ENCODE data around the gene HES7.
"Not testable (repeated sequence)": the region's sequence is repeated elsewhere in the genome, so short reads cannot be mapped to it uniquely, and the experiment has no call there.

Gene HES7

DNA sequence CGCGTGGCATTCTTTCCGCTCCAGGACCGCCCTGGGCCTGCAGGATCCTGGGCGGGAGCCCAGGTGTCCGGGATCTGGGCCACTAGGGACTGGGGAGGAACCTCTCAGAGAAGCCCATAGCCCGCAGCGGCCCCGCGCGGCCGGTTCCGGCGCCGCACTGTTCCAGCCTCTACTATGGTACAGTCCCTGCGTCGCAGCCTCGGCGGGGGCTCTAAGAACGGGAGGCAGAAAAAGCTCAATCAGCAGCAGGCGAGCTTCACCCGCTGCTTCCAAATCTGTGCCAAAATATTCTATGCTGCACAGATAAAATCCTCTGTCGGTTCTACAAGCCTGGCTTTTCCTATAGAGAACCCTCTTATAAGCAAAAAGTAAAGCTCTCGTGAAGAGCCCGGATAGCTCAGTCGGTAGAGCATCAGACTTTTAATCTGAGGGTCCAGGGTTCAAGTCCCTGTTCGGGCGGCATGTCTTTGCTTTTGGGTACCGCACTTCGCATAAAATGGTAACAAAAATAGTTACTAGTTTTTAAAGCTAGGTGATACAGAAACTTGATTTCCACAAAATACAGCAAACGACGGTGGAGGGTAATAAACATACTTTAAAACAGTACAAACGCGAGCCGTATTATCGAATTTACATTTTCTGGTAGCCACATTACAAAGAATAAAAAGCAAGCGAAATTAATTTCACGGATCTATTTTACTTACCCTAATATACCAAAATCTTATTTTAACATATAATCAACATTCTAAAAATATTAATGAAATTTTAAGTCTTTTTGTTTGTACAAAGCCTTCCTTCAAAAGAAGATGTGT is 4.9 kb downstream of the HES7 start:
- no peaks in the 10 kb centered on the region for H3K9me3 Mint-ChIP-seq

DNA sequence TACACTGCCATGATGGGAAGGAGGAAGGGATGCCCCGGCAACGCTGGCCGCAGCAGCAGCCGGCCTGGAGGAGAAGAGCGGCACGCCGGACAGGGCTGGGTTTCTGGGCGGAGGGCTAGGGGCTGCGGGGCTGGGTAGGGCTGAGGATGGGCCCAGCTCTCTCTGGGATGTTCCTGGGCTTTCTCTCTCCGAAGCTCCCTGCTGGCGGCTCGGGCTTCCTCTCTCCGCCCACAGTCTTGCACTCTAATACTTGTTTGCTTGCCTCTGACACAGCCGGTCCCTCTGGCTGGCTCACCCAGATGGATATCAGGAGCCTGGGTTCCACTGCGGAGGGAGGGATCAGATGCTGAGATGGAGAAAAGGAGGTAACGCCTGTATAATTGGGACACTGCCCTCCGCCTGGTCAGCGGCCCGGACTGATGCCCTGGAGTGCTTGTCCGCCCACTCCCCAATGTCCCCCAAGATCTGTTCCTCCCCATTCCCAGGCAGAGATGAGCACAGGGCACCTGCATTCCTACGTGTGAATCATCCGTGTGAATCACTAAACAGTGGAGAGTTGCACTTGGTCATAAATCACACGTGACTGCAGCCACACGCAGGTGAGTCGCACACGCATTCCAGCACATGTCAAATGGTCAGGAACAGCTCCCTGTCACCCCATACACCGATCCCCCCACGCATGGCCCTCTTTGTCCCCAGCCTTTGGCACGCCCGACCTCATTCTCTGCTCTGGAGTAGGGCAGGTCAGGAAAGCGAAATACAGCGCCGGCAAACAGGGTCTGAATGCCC is 5.7 kb downstream of the HES7 start, which contains the start of gene ALOXE3:
Gene ALOXE3, minus strand, starts transcription at position 535 of the 789 bp plus-strand sequence. Its CDS starts 524 bp downstream, at position 11.
- Mint-ChIP-seq H3K36me3 (peaks cover 4% of the 10 kb centered on the region), H3K27ac (peak within 1 kb of the TSS; percentile 94), H3K4me1 (peaks cover 51% of the 10 kb centered on the region), H3K9me3 (no peaks in the 10 kb centered on the region), H3K27me3 (peaks cover 91% of the 10 kb centered on the region), H3K4me3 (peak within 1 kb of the TSS; percentile 86)
- DNase-seq: no peak
- CTCF ChIA-PET: interaction anchor here (1.0 to 3.3 kb wide), 13 partner anchors 8 to 128 kb away, joined by 3 to 38 read pairs (median 9); no protein-coding TSS in a partner anchor

More for the DNA sequence above, 4.9 kb downstream of the HES7 start:
- DNase-seq: peak; percentile 89
- H3K27me3 Mint-ChIP-seq: peaks cover 91% of the 10 kb centered on the region
- H3K36me3 Mint-ChIP-seq: peaks cover 4% of the 10 kb centered on the region
- peak overlapping the region; percentile 94 for H3K27ac Mint-ChIP-seq
- CTCF ChIA-PET: interaction anchor here (0.7 to 3.3 kb wide), 33 partner anchors 8 to 258 kb away, joined by 3 to 38 read pairs (median 4); partner anchors contain the start of genes CTC1 and KRABD2
- H3K4me1 Mint-ChIP-seq: peaks cover 59% of the 10 kb centered on the region
- peak overlapping the region; percentile 86 for H3K4me3 Mint-ChIP-seq

DNA sequence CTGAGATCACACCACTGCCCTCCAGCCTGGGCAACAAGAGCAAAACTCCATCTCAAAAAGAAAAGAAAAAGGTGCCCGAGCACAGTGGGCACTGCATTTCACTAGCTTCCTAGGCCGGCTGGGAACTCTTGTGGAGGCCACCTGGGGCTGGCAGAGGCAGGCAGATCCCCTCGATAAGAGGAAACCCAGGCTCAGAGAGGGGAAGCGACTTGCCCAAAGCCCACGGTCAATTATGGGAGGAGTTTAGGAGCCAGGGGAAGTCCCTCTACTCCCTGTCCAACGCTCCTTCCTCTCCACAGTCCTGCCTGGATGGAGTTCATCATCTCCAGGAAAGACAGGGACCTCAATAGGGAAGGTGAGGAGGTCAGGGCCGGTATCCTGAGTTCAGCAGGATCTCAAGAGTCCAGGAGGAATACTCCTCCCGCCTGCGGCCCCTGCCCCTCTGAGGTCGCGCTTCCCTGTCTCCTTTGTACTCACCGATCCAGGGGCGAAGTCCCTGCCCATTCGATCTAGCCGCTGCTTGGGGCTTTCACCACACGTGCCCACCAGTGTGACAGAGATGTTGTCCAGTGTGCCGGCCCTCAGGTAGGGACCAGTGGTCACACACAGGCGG is 6.4 kb downstream of the HES7 start:
- CTCF ChIA-PET: interaction anchor here (0.7 to 3.3 kb wide), 5 partner anchors 10 to 184 kb away, joined by 3 to 38 read pairs (median 7); no protein-coding TSS in a partner anchor
- Mint-ChIP-seq H3K4me1 (peaks cover 46% of the 10 kb centered on the region), H3K27ac (no peak overlapping the region), H3K4me3 (peak overlapping the region; percentile 86), H3K36me3 (peaks cover 4% of the 10 kb centered on the region), H3K27me3 (peaks cover 89% of the 10 kb centered on the region), H3K9me3 (no peaks in the 10 kb centered on the region)
- no peak for DNase-seq

DNA sequence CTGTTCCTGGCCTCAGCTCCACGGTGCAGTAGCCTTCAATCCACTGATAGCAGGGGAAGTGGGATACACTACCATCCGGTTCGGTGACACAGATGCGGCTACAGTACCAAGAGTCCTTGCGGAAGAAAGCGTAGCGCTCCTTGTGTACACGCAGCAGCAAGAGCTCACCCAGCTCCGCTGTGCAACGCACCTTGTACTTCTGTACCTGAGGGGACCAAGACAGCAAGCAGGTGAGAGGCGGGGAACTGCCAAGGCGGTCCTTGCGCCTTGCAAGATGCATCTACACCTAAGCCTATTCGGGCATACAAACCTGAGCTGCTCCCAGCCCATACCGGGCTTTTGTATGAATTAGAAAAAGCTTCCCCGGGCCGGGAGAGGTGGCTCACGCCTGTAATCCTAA is 7.1 kb downstream of the HES7 start:
- no peak for DNase-seq
- H3K4me3 Mint-ChIP-seq: no peak overlapping the region
- H3K9me3 Mint-ChIP-seq: no peaks in the 10 kb centered on the region
- H3K4me1 Mint-ChIP-seq: peaks cover 40% of the 10 kb centered on the region
- H3K27me3 Mint-ChIP-seq: peaks cover 89% of the 10 kb centered on the region
- H3K27ac Mint-ChIP-seq: no peak overlapping the region
- peaks cover 4% of the 10 kb centered on the region for H3K36me3 Mint-ChIP-seq
- CTCF ChIA-PET: interaction anchor here (0.7 to 3.3 kb wide), 7 partner anchors 22 to 184 kb away, joined by 3 to 38 read pairs (median 3); no protein-coding TSS in a partner anchor

DNA sequence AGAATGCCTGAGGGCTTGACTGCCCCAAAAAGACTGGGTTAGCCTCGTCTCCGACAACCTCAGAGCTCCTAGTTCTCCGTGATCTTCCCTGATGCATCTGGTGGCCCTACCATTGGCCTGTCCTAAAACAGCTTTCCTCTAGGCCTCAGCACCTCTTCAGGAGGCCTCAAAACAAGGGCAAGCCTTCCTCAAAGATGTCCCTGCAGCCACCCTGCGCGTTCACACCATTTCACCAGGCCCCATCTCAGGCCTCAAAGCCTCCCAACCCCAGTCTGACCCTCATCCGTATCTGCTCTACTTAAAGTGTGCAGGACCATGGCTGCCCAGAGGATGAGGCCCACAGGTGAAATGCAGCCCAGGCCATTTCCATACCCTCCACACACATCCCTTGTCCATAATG is 13.0 kb downstream of the HES7 start:
- H3K4me1 Mint-ChIP-seq: peaks cover 2% of the 10 kb centered on the region
- H3K27me3 Mint-ChIP-seq: peaks cover 88% of the 10 kb centered on the region
- H3K4me3 Mint-ChIP-seq: no peak overlapping the region
- no peaks in the 10 kb centered on the region for H3K36me3 Mint-ChIP-seq
- H3K9me3 Mint-ChIP-seq: no peaks in the 10 kb centered on the region
- CTCF ChIA-PET: interaction anchor here (0.7 to 11.2 kb wide), 22 partner anchors 8 to 217 kb away, joined by 3 to 113 read pairs (median 3); partner anchors contain the start of gene ALOXE3
- DNase-seq: no peak
- no peak overlapping the region for H3K27ac Mint-ChIP-seq

DNA sequence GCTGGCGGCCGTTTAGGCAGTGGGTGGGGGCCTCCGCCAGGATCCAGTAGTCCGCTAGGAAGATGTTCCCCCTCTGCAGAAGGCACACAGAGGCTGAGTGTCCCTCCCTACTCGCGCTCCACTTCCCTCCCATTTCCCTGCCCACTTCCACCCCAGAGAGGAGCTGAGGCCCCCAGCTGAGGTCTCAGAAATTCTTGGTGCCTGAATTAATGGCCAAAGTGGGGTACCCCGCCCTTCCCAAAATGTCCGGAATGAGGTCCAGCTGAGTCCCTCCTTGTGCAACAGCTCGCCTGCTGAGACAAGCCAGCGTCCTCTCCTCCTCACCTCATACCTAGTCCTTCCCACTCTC is 13.5 kb downstream of the HES7 start:
- DNase-seq: no peak
- Mint-ChIP-seq H3K9me3 (no peaks in the 10 kb centered on the region), H3K27ac (no peak overlapping the region), H3K4me3 (peak overlapping the region; percentile 47), H3K4me1 (peaks cover 2% of the 10 kb centered on the region), H3K27me3 (peaks cover 85% of the 10 kb centered on the region), H3K36me3 (no peaks in the 10 kb centered on the region)
- CTCF ChIA-PET: interaction anchor here (0.6 to 11.2 kb wide), 23 partner anchors 8 to 217 kb away, joined by 3 to 113 read pairs (median 3); partner anchors contain the start of gene ALOXE3

DNA sequence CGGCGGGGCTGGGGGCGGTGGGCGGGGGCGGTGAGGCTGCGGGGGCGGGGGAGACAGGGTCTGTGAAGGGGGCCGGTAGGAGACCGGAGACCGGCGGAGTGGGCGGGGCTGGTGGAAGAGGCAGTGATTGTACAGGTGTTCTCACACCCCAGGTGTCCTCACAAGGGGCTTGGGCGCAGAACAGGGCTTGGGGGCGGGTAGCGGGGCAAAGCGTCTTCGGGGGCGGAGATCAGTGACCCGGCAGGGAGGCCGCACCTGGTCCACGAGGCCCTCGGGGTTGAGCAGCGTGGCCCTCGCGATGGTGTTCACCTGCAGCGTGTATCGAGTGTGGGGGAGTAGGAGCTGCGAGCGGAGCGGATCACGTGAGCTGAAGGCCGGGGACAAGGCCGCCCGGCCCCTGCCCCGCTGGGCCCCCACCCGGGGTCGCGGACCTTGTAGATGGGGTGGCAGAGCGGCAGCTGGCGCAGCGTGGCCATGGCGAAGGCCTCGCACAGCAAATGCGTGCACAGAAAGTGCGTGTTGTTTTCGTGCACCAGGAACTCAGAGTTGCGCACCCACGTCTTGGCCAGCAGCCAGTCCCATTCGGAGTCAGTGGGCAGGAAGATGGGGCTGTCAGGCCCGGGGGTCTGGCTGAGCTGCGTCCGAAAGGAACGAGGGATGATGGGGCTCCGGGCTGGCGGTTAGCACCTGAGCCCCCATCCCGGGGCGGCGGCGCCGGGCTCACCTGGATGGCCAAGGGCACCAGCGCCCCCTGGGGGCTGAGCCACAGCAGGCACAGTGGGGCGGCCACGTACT is 14.0 kb downstream of the HES7 start:
- peaks cover 2% of the 10 kb centered on the region for H3K4me1 Mint-ChIP-seq
- H3K27me3 Mint-ChIP-seq: peaks cover 83% of the 10 kb centered on the region
- peak; percentile 86 for DNase-seq
- H3K4me3 Mint-ChIP-seq: no peak overlapping the region
- H3K36me3 Mint-ChIP-seq: no peaks in the 10 kb centered on the region
- CTCF ChIA-PET: interaction anchor here (0.6 to 11.2 kb wide), 20 partner anchors 9 to 218 kb away, joined by 3 to 113 read pairs (median 4); partner anchors contain the start of gene ALOXE3
- no peak overlapping the region for H3K27ac Mint-ChIP-seq
- no peaks in the 10 kb centered on the region for H3K9me3 Mint-ChIP-seq

DNA sequence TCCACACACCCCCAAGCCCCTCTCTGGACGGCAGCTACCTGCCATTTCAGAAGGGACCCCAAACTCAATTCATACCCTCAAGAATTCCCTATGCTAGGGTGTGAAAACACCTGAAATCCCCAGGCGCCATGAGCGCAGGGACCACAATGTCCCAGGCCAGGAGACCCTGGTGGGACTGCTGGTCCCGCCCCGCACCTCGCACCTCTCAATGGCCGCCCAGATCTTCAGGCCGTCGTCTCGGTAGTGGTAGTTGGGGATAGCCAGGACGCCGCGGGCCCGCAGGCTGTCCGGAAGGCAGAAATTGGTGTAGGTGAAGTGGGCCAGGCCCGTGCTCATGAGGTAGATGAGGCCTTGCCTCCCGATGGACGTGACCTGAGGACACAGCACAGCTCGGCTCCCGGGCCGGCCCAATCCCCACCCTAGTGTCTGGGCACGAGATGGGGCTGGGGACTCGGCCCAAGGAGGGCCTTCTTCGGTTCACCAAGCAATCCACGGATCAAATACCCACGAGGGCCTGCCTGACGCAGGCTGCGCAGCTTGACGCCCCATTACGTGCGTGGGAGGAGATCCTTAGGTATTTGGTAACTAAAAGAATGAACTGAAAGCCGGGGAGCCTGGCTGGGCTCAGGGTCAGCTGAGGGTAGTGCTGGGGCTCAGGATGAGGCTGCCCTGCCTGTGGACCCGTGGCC is 14.8 kb downstream of the HES7 start:
- Mint-ChIP-seq H3K9me3 (no peaks in the 10 kb centered on the region), H3K4me1 (peaks cover 2% of the 10 kb centered on the region), H3K4me3 (no peak overlapping the region), H3K27me3 (peaks cover 83% of the 10 kb centered on the region), H3K27ac (no peak overlapping the region), H3K36me3 (no peaks in the 10 kb centered on the region)
- DNase-seq: no peak
- CTCF ChIA-PET: interaction anchor here (1.5 to 11.2 kb wide), 7 partner anchors 16 to 50 kb away, joined by 3 to 113 read pairs (median 31); no protein-coding TSS in a partner anchor

DNA sequence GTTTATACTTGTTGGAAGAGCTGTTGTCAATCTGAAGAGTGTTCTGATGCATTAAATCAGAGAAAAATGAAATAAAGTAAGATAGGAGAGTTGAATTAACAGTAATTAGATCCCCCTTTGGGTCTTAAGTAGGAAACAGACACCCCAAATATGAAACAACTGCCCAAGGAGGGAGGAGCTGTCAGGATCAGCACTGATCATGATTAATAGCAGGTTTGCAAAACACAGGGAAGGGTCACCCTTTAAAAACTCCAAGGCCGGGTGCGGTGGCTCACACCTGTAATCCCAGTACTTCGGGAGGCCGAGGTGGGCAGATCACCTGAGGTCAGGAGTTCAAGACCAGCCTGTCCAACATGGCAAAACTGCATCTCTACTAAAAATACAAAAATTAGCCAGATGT is 16.9 kb downstream of the HES7 start:
- not testable (repeated sequence) for H3K9me3 Mint-ChIP-seq, H3K4me3 Mint-ChIP-seq, H3K27ac Mint-ChIP-seq, DNase-seq, H3K4me1 Mint-ChIP-seq, H3K36me3 Mint-ChIP-seq
- peaks cover 76% of the 10 kb centered on the region for H3K27me3 Mint-ChIP-seq
- CTCF ChIA-PET: interaction anchor here (1.0 to 11.2 kb wide), 4 partner anchors 9 to 47 kb away, joined by 5 to 113 read pairs (median 47); no protein-coding TSS in a partner anchor

DNA sequence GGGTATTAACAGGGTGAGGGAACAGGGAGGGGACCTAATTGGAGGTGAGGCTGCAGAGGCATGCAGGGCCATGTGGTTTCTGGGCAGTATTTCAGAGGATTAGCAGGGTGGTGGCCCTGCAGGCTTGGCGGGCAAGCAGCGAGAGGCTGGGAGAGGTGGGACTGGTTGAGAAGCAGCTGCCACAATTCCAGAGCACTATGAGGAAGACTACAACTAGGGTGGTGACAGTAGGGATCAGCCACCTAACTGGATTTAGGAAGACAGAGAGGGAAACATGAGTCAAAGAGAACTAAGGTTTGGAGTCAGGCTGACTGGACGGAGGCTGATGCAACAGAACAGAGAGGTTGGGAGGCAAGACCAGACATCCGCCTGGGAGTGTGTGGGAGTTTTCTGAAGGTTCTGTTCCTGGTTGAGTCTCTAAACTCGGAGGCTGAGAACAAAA is 17.9 kb downstream of the HES7 start:
- H3K27me3 Mint-ChIP-seq: peaks cover 66% of the 10 kb centered on the region
- no peak overlapping the region for H3K4me3 Mint-ChIP-seq
- no peaks in the 10 kb centered on the region for H3K9me3 Mint-ChIP-seq
- H3K36me3 Mint-ChIP-seq: no peaks in the 10 kb centered on the region
- no peak overlapping the region for H3K27ac Mint-ChIP-seq
- CTCF ChIA-PET: interaction anchor here (1.0 to 11.2 kb wide), 4 partner anchors 10 to 46 kb away, joined by 5 to 113 read pairs (median 47); no protein-coding TSS in a partner anchor
- DNase-seq: no peak
- peaks cover 2% of the 10 kb centered on the region for H3K4me1 Mint-ChIP-seq

DNA sequence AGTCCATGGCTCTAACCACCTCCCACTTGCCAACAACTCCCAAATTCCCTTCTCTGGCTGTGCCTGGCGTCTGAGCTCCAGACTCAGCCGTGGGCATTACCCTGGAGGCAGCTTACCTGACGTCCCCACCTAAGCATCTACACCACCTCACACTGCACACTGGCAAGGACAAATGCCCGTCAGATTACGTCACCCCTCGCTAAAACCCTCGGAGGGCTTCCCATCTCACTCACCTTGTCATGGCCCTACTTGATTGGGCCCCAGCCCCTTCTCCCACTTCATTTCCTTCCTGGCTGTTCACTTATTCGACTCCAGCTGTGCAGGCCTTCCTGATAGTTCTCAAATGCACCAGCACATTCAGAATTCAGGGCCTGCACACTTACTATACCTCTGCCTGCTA is 19.0 kb downstream of the HES7 start:
- H3K4me1 Mint-ChIP-seq: no peaks in the 10 kb centered on the region
- H3K9me3 Mint-ChIP-seq: no peaks in the 10 kb centered on the region
- no peak overlapping the region for H3K27ac Mint-ChIP-seq
- no peak overlapping the region for H3K4me3 Mint-ChIP-seq
- H3K27me3 Mint-ChIP-seq: peaks cover 59% of the 10 kb centered on the region
- CTCF ChIA-PET: interaction anchor here (0.7 to 11.2 kb wide), 5 partner anchors 10 to 45 kb away, joined by 3 to 113 read pairs (median 6); no protein-coding TSS in a partner anchor
- no peak for DNase-seq
- no peaks in the 10 kb centered on the region for H3K36me3 Mint-ChIP-seq

DNA sequence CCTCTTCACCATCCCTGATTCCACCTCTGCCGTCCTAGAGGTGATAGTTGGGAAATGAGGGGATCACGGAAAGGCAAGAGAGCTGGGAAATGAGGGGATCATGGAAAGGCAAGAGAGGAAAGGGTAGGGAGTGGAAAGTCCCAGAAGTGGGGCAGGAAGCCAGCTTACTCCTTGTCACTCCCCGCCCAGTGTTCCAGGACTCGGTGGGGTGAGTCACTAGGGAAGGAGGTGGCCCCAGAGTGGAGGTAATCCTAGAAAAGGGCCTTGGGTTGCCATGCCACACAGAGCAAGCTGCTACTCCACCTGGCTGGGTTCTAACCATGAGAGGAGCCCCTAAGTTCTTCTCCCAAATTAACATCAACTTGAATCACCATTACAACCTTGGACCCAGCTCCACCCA is 20.4 kb downstream of the HES7 start:
- H3K36me3 Mint-ChIP-seq: no peaks in the 10 kb centered on the region
- no peak overlapping the region for H3K4me3 Mint-ChIP-seq
- no peak overlapping the region for H3K27ac Mint-ChIP-seq
- H3K27me3 Mint-ChIP-seq: peaks cover 48% of the 10 kb centered on the region
- H3K9me3 Mint-ChIP-seq: no peaks in the 10 kb centered on the region
- CTCF ChIA-PET: interaction anchor here (1.2 to 11.2 kb wide), 4 partner anchors 10 to 44 kb away, joined by 4 to 113 read pairs (median 46); partner anchors contain the start of gene ALOXE3
- H3K4me1 Mint-ChIP-seq: no peaks in the 10 kb centered on the region
- DNase-seq: no peak

Measured in activated naive CD4-positive, alpha-beta T cell treated with anti-CD3 and anti-CD28 coated beads, Interleukin-2, amount 10 ng/mL, durations not matched to agents 7 days and 5 days (primary cell).